Cardiac fibroblast (primary cell): Measurements from ENCODE around the gene EIF2S3.
A peak's percentile ranks its signal among the peaks of the same experiment; 100 is the strongest.

ENCODE experiments used
- DNase-seq, 2 donors: peaks; one replicate each; pipeline versions ENCODE4 v3.0.0 to v3.0.0-alpha.2; 2010; ENCODE audit warnings: low read depth in 2 of 2
- H3K4me3 ChIP-seq, 2 donors: replicated peaks in 1 of 2; 1 replicate in 1 of 2; 2 replicates in 1 of 2; pipeline ENCODE4 v1.5.1; 2011; ENCODE audit warnings: low read depth in 2 of 2, low read length in 2 of 2, mild to moderate bottlenecking in 2 of 2, moderate library complexity in 1 of 2
- TF ChIP-seq, protein P1 (sequence below): IDR thresholded peaks from one replicate; pipeline ENCODE4 v1.5.1; 2011; ENCODE audit warnings: low read depth, mild to moderate bottlenecking, low read length, inconsistent platforms

The EIF2S3 gene

DNA sequence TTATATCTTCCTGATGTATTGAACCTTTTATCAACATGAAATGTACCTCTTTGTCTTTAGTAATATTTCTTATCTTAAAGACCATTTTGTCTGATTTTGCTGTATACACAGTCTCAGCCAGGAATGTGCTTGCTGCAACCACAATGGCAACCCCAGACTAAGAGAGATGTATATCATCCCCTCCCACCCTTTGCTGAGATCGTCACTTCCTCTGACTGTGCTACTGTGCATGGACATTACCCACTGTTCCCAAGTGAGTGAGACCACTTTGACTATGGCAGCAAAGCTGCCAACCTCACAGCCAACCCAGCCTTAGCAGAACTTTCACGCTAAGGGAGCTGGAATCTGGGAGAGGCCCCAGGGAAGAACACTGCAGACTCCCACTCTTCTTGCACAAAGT is 46.0 kb downstream of the EIF2S3 start:
- no peak overlapping the region for H3K4me3 ChIP-seq
- TF ChIP-seq, protein P1, sequence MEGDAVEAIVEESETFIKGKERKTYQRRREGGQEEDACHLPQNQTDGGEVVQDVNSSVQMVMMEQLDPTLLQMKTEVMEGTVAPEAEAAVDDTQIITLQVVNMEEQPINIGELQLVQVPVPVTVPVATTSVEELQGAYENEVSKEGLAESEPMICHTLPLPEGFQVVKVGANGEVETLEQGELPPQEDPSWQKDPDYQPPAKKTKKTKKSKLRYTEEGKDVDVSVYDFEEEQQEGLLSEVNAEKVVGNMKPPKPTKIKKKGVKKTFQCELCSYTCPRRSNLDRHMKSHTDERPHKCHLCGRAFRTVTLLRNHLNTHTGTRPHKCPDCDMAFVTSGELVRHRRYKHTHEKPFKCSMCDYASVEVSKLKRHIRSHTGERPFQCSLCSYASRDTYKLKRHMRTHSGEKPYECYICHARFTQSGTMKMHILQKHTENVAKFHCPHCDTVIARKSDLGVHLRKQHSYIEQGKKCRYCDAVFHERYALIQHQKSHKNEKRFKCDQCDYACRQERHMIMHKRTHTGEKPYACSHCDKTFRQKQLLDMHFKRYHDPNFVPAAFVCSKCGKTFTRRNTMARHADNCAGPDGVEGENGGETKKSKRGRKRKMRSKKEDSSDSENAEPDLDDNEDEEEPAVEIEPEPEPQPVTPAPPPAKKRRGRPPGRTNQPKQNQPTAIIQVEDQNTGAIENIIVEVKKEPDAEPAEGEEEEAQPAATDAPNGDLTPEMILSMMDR = no peak
- peak; percentile 30 to 34 for DNase-seq

DNA sequence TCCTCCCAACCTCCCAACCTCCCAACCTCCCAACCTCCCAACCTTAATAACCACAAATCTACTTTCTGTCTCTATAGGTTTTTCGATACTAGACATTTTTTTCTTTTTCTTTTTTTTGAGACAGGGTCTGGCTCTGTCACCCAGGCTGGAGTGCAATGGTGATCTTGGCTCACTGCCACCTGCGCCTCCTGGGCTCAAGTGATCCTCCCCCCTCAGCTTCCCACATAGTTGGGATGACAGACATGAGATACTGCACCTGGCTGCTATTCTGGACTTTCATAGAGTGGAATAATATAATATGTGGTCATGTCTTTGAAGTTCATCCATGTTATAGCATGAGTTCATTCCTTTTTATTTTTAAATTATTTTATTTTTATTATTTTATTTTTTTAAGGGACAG is 55.3 kb downstream of the EIF2S3 start:
- no peak for DNase-seq
- TF ChIP-seq, protein P1 = no peak
- H3K4me3 ChIP-seq = no peak overlapping the region

DNA sequence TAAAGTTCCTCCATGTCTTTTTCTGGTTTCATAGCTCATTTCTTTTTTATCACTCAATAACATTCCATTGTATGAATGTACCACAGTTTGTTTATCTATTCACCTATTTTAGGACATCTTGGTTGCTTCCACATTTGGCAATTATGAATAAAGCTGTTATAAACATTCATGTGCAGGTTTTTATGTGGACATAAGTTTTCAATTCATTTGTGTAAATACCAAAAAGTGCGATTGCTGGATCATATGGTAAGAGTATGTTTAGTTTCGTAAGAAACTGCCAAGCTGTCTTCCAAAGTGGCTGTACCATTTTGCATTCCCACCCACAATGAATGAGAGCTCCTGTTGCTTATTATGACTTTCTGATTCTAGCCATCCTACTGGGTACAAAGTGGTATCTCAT is 58.4 kb downstream of the EIF2S3 start:
- H3K4me3 ChIP-seq = no peak overlapping the region
- TF ChIP-seq, protein P1 = no peak
- peak in 1 of 2 donors; percentile 9 for DNase-seq

DNA sequence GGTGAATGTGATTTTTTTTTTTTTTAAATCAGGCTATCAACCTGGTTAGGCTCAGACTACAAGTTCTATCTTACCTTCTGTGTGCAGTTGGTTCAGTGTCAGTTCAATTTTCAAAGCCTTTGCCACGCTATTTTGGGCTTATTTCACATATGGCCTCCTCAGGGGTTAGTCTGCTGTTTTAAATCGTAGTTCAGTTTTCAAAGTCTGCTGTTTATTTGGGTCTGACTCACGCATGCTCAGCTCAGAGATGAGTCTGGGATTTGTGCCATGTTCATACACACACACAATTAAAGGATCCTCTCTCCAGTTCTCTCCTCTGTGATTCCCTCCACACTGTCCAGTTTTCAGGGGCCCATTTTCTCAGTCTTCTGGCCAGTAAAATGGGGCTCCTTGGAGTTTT is 62.5 kb downstream of the EIF2S3 start:
- TF ChIP-seq, protein P1 = no peak
- DNase-seq = peak; percentile 72 to 78
- H3K4me3 ChIP-seq = no peak overlapping the region

DNA sequence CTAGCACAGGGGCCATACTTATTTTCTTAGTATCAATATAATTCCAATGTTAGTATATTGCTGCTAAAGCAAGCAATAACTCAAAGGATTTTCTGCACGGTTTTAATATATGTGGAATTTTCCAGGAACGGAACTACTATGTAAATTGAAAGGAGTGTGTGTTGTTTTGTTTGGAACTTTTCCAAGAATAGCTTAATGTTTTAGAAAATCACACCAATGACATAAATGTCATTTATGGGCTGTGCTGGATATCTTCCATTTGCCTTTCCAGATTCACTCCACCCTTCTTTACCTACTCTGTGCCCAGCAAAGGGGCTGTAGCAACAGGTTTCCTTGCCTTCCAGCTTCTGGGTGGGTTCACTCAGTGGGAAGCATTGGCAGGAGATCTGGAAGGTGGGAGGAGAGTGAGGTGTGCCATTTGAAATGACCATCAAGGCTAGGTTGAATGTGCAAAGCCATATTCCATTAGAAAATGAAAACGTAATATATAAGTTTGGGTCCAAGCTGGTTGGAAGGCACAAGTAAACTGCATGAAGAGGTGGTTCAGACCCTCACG is 69.6 kb downstream of the EIF2S3 start:
- H3K4me3 ChIP-seq = no peak overlapping the region
- TF ChIP-seq, protein P1 = no peak
- DNase-seq = peak in 1 of 2 donors; percentile 5

DNA sequence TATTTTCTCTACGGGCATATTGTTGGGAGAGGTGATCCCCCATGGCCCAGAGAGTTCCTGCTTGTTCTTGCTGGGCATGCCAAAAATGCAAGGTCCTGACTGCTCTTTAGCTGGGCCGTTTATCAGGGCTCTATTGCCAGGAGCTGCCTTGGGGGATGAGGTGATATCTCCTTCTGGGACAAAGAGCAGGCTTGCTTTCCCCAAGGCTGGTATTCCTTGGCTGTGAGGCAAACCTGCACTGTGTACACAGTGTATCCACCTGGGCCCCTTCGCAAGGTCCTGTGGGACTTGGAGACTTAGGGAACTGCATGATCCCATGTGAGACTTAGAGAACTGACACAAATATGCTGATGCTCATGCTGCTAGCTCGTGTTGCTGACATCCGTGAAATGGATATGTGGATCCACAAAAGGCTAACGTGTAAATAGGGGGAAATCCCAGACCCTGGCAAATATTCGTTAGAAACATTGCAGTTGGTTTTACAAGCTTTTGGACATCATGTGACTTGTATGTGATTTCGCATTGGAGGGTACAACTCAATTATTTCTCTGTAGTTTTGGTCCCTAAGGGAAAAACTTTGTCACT is 70.4 kb downstream of the EIF2S3 start:
- no peak overlapping the region for H3K4me3 ChIP-seq
- TF ChIP-seq, protein P1 = no peak
- no peak for DNase-seq
